Measurements from ENCODE around the gene ERO1B. TPM values are rescaled to one million over a fixed set of nuclear protein-coding genes. Genes with fewer than 3 reads are reported as not detected.

Gene ERO1B
- total and polyA plus RNA-seq, 8 donors: 84.5 to 225 (median 100) TPM

DNA sequence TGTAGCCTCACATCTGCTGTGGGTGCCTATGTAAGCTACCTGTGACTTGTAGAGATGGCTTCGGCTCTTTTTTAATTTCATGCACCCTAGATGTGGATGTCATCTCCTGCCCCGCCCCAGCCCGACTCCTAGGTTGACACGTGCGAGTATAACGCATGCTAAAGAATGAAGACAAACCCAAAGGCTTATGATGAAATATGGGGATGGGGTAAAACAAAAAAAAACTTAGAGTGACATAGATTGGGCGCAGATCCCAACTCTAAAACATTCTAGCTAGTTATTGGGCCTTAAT is 613 bp upstream of the ERO1B start:
- FAIRE-seq: no peak
- peaks cover 3 to 33% (median 9%) of the 10 kb centered on the region in 3 donors for H3K4me1 ChIP-seq
- H3K9me3 ChIP-seq: no peaks in the 10 kb centered on the region
- H3K4me3 ChIP-seq: peak overlapping the region; percentile 93 to 98 (median 96)
- H3K36me3 ChIP-seq: no peaks in the 10 kb centered on the region
- intact Hi-C loops (cut with DNase I): no loop called here
- 5 to 9% methylated on average over 7 of the region's 7 CpGs for WGBS, 2 donors
- peak overlapping the region; percentile 89 to 94 (median 92) for H3K27ac ChIP-seq
- ATAC-seq: no peak
- TF ChIP-seq, protein P1, sequence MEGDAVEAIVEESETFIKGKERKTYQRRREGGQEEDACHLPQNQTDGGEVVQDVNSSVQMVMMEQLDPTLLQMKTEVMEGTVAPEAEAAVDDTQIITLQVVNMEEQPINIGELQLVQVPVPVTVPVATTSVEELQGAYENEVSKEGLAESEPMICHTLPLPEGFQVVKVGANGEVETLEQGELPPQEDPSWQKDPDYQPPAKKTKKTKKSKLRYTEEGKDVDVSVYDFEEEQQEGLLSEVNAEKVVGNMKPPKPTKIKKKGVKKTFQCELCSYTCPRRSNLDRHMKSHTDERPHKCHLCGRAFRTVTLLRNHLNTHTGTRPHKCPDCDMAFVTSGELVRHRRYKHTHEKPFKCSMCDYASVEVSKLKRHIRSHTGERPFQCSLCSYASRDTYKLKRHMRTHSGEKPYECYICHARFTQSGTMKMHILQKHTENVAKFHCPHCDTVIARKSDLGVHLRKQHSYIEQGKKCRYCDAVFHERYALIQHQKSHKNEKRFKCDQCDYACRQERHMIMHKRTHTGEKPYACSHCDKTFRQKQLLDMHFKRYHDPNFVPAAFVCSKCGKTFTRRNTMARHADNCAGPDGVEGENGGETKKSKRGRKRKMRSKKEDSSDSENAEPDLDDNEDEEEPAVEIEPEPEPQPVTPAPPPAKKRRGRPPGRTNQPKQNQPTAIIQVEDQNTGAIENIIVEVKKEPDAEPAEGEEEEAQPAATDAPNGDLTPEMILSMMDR (IDR thresholded peaks at IDR 0.05): no peak
- no peaks in the 10 kb centered on the region for H3K27me3 ChIP-seq
- DNase-seq: peak in 1 of 6 donors; percentile 41

DNA sequence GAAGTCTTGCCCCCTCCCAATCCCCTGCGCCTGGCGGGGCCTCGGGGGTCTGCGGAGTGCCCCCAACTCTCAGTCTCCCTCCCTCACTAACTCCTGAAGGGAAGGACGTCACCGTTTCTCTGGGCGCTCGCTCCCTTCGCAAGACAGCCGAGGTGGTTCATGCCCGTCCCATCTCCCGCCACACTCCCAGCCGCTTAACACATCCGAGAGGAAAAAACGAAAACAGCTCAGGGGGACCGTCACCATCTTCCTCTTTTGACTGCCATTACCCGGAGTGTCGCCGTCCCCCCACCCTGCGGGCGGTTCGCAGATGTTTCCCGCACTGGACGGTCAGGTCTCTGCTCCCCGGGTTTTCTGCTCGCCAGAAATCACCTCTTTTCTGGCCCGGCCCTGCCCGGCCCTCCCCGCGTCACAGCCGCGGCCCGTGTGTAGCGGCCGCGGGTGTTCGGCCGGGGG is 532 bp downstream of the ERO1B start:
- FAIRE-seq (no peak), ATAC-seq (peak; percentile 21 to 51 (median 38)), DNase-seq (peak in 4 of 6 donors; percentile 52 to 66 (median 60))
- no peaks in the 10 kb centered on the region for H3K27me3 ChIP-seq
- H3K36me3 ChIP-seq: no peaks in the 10 kb centered on the region
- H3K4me1 ChIP-seq: peaks cover 4 to 40% (median 11%) of the 10 kb centered on the region in 3 donors
- intact Hi-C loops (cut with DNase I): no loop called here
- H3K4me3 ChIP-seq: peak overlapping the region; percentile 93 to 98 (median 96)
- WGBS, 2 donors: 0% methylated on average over 36 to 38 of the region's 38 CpGs
- TF ChIP-seq, protein P1 (IDR thresholded peaks at IDR 0.05): no peak
- H3K9me3 ChIP-seq: no peaks in the 10 kb centered on the region
- peak overlapping the region; percentile 89 to 94 (median 92) for H3K27ac ChIP-seq

DNA sequence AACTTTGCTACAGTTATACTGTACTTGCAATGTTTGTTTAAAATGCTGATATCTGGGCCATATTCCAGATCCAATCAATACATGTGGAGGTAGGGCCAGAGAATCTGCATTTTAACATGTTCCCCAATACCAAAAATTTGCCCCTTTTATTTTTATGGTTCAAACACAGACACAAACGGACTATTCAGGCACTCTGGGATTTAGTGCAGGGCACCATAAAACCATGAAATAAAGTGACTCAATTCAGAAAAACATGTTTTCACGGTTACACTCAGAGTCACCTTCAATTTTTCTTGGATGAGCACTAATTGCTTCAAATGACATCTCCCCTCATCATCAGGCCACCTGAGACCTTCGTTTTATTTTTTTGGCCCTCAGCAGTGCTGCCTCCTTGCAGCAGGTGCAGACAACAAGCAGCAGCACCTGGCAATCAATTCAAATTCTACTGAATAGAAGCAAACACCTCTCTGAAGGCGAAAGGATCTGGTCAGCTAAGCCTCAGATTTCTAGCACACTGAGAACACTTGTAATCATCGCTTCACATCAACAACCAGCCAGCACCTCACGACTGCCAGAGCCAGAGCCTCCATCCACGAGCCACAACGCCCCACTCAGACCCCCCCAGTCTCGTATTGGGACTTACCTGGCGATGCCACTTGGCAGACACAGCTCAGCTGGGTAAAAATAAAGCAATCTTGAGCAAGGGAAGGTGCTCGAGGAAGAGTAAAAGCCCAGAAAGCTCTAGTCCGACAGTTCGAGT is 1.1 kb downstream of the ERO1B start:
- no peaks in the 10 kb centered on the region for H3K9me3 ChIP-seq
- no peak for FAIRE-seq
- H3K27ac ChIP-seq: peak overlapping the region; percentile 89 to 94 (median 92)
- H3K36me3 ChIP-seq: no peaks in the 10 kb centered on the region
- no peaks in the 10 kb centered on the region for H3K27me3 ChIP-seq
- H3K4me1 ChIP-seq: peaks cover 8 to 44% (median 16%) of the 10 kb centered on the region in 3 donors
- H3K4me3 ChIP-seq: peak overlapping the region; percentile 93 to 98 (median 96)
- DNase-seq: peak in 5 of 6 donors; percentile 24 to 67 (median 46)
- TF ChIP-seq, protein P1 (IDR thresholded peaks at IDR 0.05): no peak
- WGBS, 2 donors: 3 to 4% methylated on average over 13 of the region's 13 CpGs
- intact Hi-C loops (cut with DNase I): no loop called here
- ATAC-seq: peak; percentile 2 to 17 (median 10)

GRCh38 chr1:236275586-236275985 is 6.2 kb downstream of the ERO1B start:
- FAIRE-seq: no peak
- peaks cover 5 to 49% (median 18%) of the 10 kb centered on the region in 3 donors for H3K4me1 ChIP-seq

More at GRCh38 chr1:236275586-236275985, 6.2 kb downstream of the ERO1B start:
- TF ChIP-seq, protein P1 (IDR thresholded peaks at IDR 0.05): no peak
- H3K36me3 ChIP-seq: no peaks in the 10 kb centered on the region
- 67 to 78% methylated on average over 1 of the region's 1 CpG for WGBS, 2 donors
- peak overlapping the region in 1 of 4 donors; percentile 14 for H3K4me3 ChIP-seq
- no peak for ATAC-seq
- H3K9me3 ChIP-seq: no peaks in the 10 kb centered on the region
- no peak for DNase-seq
- no peaks in the 10 kb centered on the region for H3K27me3 ChIP-seq
- intact Hi-C loops (cut with DNase I): no loop called here
- H3K27ac ChIP-seq: peak overlapping the region in 2 of 4 donors; percentile 5 to 47

All from pancreas (tissue), 10 donors.